HS-27A (cell line): ENCODE measurements around the gene CHRD.

Source experiments
- DNase-seq: peaks from one replicate; pipeline ENCODE4 v3.0.0-alpha.2; 2012; ENCODE audit warnings: low read depth, missing footprints

The CHRD gene

DNA sequence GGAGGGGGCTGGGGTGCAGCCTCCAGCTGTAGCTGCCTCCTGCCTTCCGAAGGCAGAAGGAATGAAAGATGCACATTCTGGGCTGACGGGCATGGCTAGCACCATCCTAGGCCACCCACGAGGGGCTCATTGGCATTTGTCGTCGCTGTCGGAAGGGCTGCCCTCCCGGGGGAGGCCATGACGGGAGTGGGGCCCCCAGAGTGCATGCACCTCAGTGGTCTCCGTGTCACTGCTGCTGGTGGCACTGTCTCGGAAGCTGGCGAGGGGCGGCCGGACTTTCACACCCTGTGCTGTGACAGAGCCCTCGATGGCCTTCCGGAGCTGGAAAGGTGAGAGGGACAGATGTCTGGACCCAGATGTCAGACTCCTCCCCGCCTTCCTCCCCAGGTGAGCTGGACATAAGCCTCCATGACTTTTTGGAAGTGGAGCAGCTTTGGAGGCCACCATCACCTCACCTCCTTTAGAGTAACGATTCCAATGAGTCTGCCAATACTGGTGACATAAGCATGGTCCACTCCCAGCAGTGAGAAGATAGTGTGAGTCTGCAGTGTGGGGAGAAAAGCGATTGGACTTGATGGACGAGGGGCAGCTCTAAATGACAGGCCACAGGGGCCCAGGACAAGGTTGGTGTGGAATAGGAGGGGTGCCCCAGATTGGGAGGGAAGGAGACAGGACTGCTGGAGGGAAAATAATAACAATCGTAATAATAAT lies 33.2 kb upstream of the CHRD start:
- no peak for DNase-seq

DNA sequence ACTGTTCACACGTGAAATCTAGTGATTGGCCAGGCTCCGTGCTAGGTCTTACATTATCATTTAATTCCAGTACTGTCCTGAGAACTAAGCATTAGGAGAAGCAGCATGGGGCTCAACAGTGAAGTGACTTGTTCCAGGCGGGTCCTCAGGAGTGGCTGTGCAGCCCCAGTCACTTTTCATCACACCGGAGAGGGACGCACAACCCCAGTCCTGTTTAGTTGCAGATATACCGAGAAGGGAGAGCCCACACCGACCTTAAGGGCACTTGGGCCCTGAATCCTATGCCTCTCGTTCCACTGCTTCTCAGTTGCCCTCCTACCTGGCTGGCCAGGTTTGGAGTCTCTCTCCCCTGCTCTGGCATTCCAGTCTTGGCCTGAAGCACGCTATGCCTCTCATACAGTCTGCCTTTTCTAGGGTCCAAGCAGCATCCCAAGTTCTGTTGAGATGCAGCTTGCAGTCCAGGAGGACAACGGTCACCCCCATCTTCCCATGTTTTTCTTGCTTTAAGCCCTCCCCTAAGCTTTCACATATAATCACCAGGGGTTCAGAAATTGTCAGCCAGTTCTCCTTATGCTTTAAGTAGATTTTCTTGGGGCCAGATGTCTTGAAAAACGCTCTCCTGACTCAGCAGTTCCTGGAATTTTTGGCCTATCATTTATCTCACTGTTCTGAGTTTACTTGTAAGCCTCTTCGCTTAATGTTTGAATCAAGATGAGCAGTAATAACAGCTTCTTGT lies 32.4 kb upstream of the CHRD start:
- DNase-seq: no peak

- DNase-seq: no peak
Measured at GRCh38 chr3:184348057-184348382, 31.8 kb upstream of the CHRD start.

GRCh38 chr3:184349563-184350470 lies 30.0 kb upstream of the CHRD start:
- no peak for DNase-seq

DNA sequence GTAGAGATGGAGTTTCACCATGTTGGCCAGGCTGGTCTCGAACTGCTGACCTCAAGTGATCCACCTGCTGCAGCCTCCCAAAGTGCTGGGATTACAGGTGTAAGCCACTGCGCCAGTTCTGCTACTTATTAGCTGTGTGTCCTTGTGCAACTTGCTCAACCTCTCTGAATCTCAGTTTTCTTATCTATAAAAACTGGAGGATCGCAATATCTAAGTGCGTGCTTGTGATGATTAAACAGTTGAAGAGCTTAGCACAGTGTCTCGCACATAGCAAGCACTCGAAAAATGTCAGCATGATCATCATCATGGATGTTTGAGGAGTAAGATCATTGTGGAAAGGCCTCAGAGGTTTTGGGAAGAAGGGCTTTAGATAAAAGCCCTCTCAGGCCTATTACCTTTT lies 29.2 kb upstream of the CHRD start:
- DNase-seq: no peak

- no peak for DNase-seq
Measured at GRCh38 chr3:184351511-184352148, 28.2 kb upstream of the CHRD start.

GRCh38 chr3:184352149-184352785 lies 27.6 kb upstream of the CHRD start:
- DNase-seq: no peak

GRCh38 chr3:184352897-184353545 lies 26.8 kb upstream of the CHRD start:
- DNase-seq: no peak

GRCh38 chr3:184353546-184353941 lies 26.3 kb upstream of the CHRD start:
- DNase-seq: no peak

GRCh38 chr3:184354121-184354728 lies 25.6 kb upstream of the CHRD start:
- DNase-seq: no peak

DNA sequence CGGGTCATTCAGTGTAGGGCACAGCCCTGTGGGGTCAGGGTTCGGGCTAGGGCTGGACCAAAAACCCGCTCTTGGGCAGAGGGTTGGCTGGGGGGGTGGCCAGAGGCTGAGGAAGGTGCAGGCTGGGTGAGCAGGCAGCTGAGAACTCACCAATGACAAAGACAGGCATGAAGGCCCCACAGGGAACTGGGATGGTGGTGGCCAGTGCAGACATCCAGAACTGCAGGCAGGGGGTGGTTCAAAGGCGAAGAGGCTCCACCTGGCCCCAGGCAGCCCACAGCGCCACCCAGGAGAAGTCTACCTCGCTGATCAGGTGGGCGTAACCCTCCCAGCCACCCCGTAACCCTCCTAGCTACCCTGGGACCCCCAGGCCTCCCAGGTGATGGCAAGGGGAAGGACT lies 25.1 kb upstream of the CHRD start:
- DNase-seq: no peak

GRCh38 chr3:184355261-184356040 lies 24.4 kb upstream of the CHRD start:
- DNase-seq: no peak

DNA sequence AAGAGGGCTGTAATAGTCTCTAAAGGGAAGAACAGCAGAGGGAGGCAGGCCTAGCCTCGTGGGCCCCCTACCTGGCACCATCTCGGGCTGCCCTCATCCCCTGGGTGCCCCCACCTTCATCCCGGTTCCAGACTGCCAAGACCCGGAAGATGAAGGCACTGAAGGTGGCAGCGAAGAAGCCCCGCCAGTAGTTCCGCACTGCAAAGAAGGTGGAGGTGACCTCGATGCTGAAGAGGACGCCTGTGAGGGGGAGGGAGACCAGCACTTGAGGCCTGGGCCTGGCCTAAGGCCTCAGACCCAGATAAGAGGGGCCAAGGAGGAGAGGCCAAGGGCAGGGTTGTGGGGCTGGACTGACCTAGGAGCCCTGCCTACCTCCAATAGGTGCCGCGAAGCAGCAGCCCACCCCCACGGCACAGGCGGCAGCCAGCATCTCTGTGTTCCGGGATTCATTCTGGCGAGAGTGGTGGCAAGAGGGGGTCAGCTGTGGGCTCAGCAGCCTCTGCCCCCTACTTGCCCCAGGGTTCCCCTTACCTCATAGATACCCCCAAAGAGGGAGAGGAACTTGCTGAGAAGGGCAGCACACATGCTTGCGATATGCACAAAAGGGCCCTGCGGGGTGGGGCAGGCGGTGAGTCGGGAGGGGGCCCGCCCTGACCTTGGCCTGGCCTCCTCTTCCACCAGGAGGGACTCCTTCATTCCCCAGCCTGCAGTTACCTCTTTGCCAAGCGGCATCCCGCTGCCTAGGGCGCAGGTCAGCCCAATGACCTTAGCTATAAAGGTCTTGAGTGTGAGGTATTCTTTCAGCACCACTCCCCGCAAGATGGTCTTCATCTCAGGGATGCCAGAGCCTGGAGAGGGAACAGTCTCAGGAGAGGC lies 22.4 kb upstream of the CHRD start:
- DNase-seq: no peak

GRCh38 chr3:184358124-184358767 lies 21.6 kb upstream of the CHRD start:
- DNase-seq: no peak

- no peak for DNase-seq
Measured at GRCh38 chr3:184358921-184359350, 20.9 kb upstream of the CHRD start.

DNA sequence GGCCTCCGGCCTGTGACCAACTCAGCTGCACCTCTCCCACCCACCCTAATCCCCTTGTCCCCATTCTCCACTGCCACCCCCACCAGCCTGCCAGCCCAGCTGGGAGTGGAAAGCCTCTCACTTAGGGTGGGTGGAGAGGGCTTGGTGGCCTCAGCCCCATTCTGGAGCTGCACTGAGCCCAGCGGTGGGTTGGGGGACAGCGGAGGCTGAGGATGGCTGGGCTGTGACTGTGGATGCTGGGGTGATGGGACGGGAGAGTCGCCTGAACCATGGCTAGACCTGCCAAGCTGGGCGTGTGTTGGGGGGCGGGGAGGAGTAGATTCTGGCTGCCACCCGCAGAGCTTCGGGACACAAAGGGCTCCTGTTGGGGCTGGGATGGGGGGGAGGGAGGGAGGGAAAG lies 20.2 kb upstream of the CHRD start:
- DNase-seq: no peak

- no peak for DNase-seq
Measured at GRCh38 chr3:184360070-184360928, 19.6 kb upstream of the CHRD start.
